Measurements from ENCODE around the gene PPP2R5D. TPM values are rescaled to one million over a fixed set of nuclear protein-coding genes. Genes with fewer than 3 reads are reported as not detected.

PPP2R5D gene
- total RNA-seq, 1 experiment from 2014 or later = 53.5 TPM

DNA sequence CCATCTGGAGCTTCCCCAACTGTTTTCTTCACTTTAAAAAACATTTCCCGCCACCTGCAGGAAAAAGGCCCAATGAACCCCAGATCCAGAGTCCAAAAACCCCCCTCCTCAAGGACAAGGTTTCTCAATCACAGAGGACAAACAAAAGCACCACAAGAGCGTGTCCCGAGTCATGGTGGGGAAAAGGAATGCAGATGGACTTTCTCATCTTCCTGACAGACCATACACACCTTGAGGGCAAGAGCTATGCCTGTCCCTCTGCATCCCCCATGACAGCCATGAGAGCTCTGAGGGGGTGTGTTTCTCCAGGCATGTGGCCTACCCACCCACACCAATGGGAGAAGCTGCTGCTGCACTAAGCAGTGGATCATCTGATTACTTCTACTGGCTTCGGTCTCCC, 14.4 kb upstream of the PPP2R5D start:
- Histone ChIP-seq H3K79me2 (ENCODE audit: insufficient read depth, low read length) (no peaks in the 10 kb centered on the region), H4K5ac (ENCODE audit: insufficient read length, low read depth, low read length) (no peak overlapping the region), H2BK12ac (ENCODE audit: insufficient read length, low read depth, low read length) (no peak overlapping the region), H2BK15ac (ENCODE audit: low read depth, low read length) (no peak overlapping the region), H4K20me1 (ENCODE audit: control insufficient read depth, insufficient read depth, insufficient read length) (no peaks in the 10 kb centered on the region), H2BK120ac (ENCODE audit: low read depth, low read length, poor library complexity, severe bottlenecking) (no peak overlapping the region), H3K14ac (ENCODE audit: insufficient read depth, low read length) (no peak overlapping the region), H3K27ac (ENCODE audit: insufficient read length, low read depth, low read length) (no peak overlapping the region), H3K27me3 (ENCODE audit: insufficient read depth, low read length) (no peaks in the 10 kb centered on the region), H2BK5ac (ENCODE audit: insufficient read length, low read length) (no peak overlapping the region), H3K9me3 (ENCODE audit: control insufficient read depth, low read depth, low read length) (no peaks in the 10 kb centered on the region), H3K18ac (ENCODE audit: insufficient read length, low read depth, low read length) (no peak overlapping the region), H3K23me2 (ENCODE audit: insufficient read length, low read depth, low read length, poor library complexity, severe bottlenecking) (no peaks in the 10 kb centered on the region), H2BK20ac (ENCODE audit: low read depth, low read length, poor library complexity, severe bottlenecking) (no peak overlapping the region), H3K4me1 (ENCODE audit: insufficient read depth, low read length) (no peaks in the 10 kb centered on the region), H3K79me1 (ENCODE audit: insufficient read depth, low read depth, low read length, poor library complexity, severe bottlenecking) (no peaks in the 10 kb centered on the region), H3K56ac (ENCODE audit: insufficient read length, low read depth, low read length) (no peak overlapping the region), H4K91ac (ENCODE audit: insufficient read length, low read depth, low read length) (no peak overlapping the region), H3K23ac (ENCODE audit: insufficient read length, low read depth, low read length) (no peak overlapping the region), H2AFZ (ENCODE audit: low read length) (no peak overlapping the region), H2AK5ac (ENCODE audit: insufficient read length, low read length) (no peak overlapping the region), H3K4ac (ENCODE audit: low read depth, low read length) (no peak overlapping the region), H3K9ac (ENCODE audit: extremely low read depth, insufficient read length, low read length) (no peak overlapping the region), H3T11ph (ENCODE audit: low read length) (no peak overlapping the region), H4K8ac (replicated peaks; ENCODE audit: insufficient read length, low read depth, low read length) (no peak overlapping the region), H3K4me2 (ENCODE audit: insufficient read depth, insufficient read length, low read length) (no peak overlapping the region)
- TF ChIP-seq, protein P1, sequence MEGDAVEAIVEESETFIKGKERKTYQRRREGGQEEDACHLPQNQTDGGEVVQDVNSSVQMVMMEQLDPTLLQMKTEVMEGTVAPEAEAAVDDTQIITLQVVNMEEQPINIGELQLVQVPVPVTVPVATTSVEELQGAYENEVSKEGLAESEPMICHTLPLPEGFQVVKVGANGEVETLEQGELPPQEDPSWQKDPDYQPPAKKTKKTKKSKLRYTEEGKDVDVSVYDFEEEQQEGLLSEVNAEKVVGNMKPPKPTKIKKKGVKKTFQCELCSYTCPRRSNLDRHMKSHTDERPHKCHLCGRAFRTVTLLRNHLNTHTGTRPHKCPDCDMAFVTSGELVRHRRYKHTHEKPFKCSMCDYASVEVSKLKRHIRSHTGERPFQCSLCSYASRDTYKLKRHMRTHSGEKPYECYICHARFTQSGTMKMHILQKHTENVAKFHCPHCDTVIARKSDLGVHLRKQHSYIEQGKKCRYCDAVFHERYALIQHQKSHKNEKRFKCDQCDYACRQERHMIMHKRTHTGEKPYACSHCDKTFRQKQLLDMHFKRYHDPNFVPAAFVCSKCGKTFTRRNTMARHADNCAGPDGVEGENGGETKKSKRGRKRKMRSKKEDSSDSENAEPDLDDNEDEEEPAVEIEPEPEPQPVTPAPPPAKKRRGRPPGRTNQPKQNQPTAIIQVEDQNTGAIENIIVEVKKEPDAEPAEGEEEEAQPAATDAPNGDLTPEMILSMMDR (conservative IDR thresholded peaks at IDR 0.05) = no peak
- Mint-ChIP-seq H3K4me3 (no peak overlapping the region), H3K4me1 (no peaks in the 10 kb centered on the region), H3K27me3 (ENCODE audit: low read depth) (no peaks in the 10 kb centered on the region), H3K36me3 (ENCODE audit: insufficient read depth in 1 of 3, low read depth in 3 of 3) (peaks cover 1 to 28% (median 16%) of the 10 kb centered on the region in 3 experiments; a peak in 6 of 7 replicates), H3K27ac (no peak overlapping the region), H3K9me3 (no peaks in the 10 kb centered on the region)
- no CpG with 5 or more reads among the region's 4 CpGs for WGBS (ENCODE audit: extremely low coverage, insufficient read length, low lambda C conversion rate)
- no peak for DNase-seq

Data from H9 (cell line).